GM19351 (cell line): ENCODE measurements around the gene MGAT3.
A peak's percentile ranks its signal among the peaks of the same experiment; 100 is the strongest.
"Not testable (repeated sequence)": the region's sequence is repeated elsewhere in the genome, so short reads cannot be mapped to it uniquely, and the experiment has no call there.

Source experiments
- ATAC-seq: cut with Tn5 transposase; IDR thresholded peaks from one replicate; pipeline ENCODE4 v1.9.1; 2021; ENCODE audit warnings: mild to moderate bottlenecking, moderate library complexity; ENCODE audit not compliant: unreplicated experiment

MGAT3 gene

DNA sequence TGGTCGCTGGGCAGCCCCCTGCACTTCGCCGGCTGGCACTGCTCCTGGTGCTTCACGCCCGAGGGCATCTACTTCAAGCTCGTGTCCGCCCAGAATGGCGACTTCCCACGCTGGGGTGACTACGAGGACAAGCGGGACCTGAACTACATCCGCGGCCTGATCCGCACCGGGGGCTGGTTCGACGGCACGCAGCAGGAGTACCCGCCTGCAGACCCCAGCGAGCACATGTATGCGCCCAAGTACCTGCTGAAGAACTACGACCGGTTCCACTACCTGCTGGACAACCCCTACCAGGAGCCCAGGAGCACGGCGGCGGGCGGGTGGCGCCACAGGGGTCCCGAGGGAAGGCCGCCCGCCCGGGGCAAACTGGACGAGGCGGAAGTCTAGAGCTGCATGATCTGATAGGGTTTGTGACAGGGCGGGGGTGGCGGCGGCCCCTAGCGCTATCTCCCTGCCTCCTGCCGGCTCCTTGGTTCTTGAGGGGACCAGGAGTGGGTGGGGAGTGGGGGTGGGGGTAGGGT is 31.8 kb downstream of the MGAT3 start:
- no peak for ATAC-seq

DNA sequence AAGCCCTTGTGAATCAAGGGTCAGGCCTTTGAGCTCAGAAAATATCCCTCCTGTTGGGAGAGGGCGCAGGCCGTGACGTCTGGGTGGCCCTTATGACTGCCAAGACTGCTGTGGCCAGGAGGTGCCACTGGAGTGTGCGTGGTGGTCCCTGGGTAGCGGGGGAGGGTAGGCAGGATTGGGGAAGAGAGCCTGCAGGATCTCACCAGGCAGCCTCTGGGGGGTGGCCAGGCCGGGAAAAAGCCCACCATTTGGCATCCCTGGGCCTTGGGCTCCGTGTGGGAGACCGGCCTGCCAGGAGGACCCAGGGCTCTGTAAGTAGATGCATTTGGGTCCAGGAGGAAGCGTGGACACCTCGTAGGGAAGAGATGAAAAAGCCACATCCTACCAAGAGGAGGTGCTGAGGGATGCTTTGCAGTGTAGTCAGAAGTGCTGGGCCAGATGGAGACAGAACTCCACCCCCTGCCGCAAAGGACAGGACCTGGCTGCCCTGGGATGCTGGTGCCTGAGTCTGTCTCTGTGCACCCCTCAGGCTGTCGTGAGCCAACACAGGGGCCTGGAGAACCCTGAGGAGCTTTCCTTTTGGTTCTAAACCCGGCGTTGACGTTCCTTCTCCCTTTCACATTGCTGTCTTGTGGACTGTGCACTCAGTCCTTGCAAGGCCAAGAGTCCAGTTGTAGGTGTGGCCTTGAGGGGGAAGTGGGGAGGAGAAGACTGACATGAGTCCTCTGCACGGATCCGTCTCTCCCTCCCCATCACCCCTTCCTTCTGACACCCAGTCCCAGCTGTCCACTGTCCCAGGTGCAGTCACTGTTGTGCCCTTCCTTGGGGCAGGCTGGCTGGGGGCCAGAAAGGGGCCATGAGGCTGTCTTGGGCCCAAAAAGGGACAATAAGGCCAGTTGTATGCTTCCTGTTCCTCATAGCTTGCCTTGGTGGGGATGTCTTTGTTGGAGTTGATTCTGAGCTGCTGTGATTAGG is 32.6 kb downstream of the MGAT3 start:
- ATAC-seq = no peak

DNA sequence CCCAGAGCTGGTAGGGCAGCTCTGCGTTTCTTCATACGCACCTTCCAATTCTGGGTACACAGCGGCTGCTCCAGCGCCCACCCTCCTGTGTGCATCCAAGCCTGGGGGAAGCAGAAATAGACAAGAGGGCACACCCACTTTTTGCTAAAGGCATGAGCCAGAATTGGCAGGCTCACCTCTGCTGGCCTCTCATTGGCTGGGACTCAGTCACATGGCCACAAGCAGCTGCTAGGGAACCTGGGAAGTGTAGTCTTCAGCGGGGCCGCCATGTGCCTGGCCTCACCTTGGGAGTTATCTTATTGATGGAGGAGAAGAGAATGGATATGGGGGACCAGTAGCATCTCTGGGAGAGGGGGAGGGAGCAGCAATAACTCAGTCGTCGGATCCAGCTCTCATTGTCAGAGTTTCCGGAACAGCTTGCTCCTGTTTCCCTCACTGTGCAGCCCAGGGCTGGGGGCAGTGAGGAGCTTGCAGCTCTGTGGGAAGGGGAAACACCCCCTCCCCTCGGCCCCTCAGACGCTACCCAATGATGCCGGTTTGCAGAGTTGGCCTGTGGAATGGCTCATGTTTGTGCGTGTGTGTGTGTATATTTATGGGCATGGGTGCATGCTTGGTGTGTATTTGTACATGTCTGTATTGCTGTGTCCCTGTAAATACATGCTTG is 33.5 kb downstream of the MGAT3 start:
- peak; percentile 91 for ATAC-seq

DNA sequence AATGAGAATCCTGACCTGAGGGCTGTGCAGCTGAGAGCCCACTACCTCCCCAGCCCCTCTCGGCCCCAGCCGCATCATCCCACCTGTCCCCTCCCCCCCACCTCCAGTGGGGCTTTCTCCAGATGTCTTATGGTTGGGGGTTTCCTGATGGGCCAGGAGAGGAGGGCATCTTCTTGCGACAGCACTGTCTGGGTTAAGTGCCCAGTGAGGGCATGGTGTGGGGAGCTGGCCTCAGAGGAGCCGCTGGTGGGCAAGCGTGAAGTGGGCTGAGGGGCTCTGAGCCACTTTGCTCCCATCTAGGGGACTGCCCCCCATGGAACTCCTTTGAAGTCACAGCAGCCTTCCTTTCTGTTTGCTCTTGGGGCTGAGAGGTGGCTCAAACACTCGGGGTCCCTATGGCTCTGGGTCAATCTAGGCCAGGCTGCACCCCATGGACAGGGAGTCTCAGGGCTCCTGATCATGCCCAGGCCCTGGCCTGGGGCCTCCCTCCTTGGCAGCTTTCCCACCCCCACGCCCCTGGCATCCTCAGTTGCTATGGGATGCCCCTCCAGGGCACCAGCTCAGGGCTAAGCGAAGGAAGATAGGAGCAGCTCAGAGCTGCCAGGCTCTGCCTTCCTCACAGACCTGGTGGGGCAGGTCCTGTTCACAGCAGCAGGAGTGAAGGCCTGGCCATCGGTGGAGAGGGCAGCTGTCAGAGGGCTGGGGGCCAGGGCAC is 34.3 kb downstream of the MGAT3 start:
- no peak for ATAC-seq

DNA sequence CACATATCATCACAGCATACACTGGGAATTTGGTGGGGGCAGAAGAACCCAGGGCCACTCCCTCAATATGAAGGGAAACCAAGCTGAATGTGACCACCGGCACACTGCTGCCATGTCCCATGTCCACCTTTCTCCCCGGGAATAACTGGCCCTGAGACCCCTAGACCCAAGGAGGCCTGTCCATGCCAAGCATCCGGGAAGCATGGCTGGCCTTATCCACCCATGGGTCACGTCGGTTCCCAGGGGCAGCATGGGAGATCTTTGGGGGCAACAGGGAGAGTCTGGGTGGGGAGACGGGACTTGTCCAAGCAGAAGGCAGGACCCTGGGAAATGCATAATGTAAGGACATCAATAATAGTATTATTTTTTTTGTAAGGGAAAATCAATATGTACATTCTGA is 34.9 kb downstream of the MGAT3 start:
- no peak for ATAC-seq

DNA sequence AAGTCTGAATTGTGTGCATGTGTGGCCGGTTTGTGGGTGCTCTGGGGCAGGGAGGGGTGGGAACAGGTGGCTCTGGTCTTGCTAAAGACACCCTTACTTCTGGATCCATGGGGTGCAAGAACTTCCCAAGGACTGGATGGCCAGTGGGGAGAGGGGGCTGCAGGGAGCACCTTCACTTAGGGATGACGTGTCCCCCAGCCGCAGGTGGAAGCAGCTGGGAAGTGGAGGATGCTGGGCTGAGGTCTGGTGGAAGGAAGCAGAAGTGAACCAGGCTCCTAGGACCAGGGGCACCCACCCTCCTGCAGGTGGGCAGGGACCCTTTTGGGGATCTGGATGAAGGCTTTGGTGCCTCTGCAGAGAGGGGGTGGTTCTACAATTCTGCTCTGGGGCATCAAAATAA is 35.4 kb downstream of the MGAT3 start:
- ATAC-seq = no peak

DNA sequence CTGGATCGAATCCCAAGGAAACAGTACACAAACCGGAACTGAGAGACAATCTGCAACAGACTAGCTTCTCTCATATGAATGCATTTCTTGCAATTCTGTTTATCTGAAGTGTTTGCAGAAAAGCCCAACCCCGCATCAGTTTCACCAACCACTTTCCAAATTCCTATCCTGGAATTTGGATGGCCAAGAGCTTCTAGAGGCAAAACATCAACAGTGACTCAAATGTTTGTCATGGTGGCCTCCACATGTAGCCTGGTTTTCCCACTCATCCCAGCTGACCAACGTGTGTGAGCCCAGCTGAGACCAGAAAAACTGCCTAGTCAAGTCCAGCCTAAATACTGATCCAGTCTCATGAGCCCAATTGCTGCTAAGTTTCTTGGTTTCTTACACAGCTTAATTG is 36.9 kb downstream of the MGAT3 start:
- ATAC-seq = no peak

DNA sequence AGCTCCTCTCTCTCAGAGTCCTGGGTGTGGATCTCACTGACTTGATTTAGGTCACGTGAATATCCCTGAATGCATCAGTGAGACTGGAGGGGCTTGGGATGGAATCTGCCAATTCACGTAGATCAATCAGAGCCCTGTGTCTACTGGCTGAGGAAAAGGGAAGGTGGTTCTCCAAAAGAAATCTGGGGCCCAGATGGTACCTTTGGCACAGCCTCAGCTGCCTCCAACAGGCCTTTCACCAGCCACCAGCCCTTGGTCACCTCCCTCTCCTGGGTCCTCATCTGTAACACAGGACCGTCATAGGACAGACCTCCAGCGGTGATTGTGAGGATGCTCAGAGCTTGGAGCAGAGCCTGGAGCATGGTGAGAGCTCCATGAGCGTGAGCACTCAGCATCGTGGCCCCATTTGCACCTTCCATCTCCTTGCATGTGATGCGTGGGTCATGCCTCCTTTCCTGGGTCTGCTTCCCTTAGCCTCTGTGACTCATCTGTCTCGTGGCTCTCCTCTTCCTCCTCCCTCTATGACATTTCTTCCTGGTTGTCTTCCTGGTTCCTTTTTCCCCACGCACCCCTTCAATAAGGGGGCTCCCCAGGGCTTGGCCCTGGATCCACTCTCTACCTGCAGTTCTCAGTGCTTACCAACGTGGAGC is 37.8 kb downstream of the MGAT3 start:
- no peak for ATAC-seq

DNA sequence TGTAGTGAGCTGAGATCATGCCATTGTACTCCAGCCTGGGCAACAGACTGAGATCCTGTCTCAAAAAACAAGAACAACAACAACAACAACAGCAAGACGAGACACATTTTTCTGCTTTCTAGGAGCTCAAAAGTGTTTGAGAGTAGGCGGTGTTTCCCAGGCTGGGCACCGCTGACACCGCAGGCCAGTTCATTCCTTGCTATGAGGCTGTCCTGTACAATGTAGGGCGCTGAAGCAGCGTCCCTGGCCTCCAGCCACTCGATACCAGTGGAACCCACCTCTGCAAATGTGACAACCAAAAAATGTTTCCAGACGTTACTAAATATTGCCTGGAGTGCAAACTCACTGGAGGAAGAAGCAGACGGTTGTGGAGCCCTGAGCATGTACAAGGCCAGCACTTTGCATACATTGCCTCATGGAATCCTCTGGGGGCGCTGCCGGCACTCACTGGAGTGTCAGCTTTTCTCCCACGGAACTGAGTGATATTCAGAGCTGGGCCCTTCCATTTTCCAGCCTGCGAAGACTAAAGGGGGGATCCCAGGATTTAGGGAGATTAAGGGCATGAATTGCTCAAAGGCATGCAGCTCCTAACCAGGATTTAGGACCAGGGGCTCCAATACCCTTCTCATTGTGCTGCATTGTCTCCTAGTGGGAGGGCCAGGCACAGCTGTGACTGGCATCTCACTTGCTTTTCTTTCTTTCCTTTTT is 39.5 kb downstream of the MGAT3 start:
- ATAC-seq = no peak

DNA sequence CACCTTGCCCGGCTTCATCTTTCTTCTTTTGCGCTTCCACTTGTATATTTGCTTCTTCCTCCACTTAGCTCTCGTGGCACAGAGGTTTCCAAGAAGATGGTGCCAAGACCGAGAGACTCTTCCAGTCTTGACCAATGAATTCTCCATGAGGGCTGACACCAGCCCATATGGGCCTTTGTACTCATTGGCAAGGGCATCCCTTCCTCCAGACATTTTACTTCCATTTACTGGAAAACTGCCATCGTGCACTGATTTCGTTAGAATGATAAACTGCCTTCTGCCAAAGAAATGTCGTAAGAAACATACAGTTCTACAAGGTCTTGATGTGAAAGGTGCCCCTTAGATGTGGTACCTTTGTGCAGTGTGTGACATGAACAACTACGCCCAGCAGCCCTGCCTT is 40.6 kb downstream of the MGAT3 start:
- ATAC-seq = no peak

DNA sequence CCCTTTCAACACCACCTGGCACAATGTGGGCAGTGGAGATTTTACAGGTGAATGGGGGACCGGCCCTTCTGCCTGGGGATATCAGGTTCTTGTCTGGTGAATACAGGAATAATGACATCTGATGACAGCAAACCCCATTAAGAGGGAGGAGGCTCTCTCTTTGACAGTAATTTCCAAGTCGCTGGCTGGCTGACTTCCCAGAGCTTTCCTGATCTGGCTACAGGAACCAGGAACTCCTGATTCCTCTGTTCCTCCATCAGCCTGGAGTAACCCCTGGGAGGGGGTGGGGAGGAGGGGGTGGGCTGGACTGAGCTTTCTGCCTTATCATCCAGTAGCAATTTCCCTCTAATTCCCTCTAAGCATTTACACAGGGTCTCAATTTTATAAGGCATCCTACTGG is 41.6 kb downstream of the MGAT3 start:
- ATAC-seq = no peak

DNA sequence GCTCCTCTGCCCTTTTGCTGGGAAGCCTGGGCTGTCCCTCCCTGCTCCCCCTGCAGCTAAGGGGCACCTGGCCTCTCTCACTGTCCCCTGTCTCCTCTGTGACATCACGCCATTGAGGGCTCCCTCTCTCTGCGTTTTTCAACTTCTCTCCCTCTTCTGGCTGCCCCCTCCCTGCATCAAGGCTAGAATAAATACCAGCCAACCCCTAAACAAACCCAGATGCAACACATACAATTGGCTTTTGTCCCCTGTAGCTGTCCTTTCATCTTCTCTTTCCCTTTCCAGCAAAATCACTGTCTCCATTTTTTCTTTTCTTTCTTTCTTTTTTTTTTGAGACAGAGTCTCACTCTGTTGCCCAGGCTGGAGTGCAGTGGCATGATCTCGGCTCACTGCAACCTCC is 42.0 kb downstream of the MGAT3 start:
- ATAC-seq = no peak

DNA sequence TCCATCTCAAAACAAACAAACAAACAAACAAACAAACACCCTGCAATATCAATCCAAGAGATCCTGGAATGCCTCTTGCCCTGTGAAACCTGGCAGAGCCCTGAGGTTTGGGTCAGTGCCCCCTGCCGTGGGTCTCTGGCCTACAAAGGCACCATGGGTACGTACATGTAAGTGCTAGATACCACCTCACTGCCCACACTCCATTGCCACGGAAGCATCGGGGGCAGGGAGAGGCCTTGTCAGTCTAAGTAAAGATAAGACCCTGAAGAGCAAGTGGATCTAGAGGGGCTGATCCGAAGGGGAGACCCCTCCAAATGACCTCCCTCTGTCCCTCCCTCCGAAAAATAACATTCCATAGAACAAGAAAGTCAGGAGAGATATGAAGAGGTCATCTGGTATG is 43.3 kb downstream of the MGAT3 start:
- ATAC-seq = no peak

DNA sequence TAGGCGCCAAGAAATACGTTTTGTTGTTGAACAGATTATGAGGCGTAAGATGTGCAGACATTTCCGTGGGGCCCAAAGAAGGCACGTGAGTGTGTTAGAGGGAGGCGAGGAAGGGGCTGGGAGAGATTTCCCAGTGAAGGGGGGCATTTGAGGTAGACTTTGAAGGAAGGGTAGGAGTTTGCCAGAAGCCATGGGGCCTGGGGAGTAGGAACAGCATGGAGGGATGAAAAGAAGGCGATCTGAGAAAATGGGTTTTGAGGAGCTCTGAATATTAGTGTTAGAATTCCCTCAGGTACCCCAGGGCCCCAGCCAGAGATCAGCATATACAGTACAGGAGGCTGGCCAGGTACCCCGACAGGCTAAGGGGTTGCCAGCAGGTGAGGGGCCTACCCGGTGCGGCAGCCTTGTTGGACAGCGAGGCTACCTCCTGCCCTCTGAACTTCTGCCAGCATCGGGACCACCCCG is 44.9 kb downstream of the MGAT3 start:
- peak; percentile 10 for ATAC-seq

DNA sequence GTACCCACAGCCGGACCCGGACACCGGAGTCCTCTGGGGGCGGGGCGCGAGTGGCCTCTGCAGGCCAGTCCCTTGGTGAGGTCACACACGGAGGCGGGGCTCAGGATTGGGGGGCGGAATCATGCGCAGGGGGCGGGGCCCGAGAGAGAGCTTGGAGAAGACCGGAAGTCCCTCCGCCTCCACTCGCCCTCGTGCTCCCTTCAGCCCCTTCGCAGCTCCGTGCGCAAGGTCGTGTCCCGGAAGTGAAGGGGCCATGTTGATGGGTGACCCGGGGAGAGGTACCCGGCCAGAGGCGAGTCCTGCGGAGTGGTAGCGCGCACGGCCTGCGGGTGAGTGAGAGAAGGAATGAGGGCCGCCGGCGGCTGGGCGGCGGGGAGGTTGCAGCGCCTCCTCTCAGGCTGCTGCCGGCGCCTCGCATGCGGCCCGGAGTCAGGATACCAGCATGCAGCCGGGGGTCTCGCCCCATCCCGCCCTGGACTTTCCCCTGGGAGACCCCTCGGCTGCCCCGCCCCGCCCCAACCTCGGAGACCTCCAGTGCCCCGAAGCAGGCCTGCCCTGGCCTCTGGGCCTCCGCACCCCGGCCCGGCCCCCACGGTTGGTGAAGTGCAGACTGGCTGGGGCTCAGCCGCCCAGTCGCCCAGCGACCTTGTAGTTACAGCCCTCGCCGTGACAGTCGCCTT is 45.4 kb downstream of the MGAT3 start, which contains the start of gene MIEF1:
Gene MIEF1 (plus strand): TSS at position 182 of the 680 bp plus-strand sequence. CDS start 9,005 bp downstream, outside the sequence.
- ATAC-seq = peak; percentile 98

DNA sequence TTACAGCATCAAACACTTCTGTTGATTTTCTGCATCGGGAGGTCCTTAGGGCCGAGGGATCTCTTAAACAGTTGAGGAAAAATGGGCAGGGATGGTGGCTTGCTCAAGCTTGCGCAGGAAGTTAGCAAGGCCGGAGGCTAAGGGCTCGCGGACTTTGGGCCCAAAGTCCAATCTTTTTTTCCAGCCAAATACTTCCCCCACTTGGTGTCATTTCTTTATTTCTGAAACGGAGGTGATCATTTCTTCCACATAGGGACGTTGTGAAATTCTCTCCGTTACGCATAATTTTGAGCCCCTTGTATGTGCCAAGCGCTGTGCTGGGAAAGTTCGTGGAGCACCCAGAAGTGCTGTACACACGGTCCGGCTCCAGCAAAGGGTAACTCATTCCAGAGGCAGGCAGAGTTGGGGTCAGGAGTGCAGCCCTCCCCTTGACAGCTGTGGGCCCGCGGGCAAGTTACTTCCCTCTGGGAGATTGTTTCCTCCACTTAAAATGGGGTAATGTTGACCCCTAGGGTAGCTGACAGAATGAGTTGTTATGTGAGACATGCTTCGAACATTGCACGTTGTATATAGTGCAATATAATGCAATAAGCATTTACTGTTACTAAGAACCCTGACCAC is 46.1 kb downstream of the MGAT3 start:
- no peak for ATAC-seq

DNA sequence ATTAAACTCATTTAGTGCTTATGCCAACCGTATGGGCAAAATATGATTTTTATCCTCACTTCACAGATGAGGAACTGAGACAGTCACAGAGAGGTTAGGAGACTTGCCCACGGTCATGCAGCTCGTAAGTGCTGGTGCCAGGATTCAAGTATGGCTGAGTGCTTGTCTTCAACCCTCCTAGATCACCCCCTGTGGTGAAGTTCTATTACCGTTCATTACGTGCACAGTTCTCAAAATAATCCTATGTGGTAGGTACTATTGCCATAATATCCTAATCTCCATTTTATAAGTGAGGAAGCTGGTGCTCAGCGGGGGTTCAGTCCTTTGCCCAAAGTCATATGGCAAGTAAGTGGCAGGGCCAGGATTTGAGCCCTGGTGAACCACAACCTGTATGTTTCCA is 46.8 kb downstream of the MGAT3 start:
- ATAC-seq = no peak

DNA sequence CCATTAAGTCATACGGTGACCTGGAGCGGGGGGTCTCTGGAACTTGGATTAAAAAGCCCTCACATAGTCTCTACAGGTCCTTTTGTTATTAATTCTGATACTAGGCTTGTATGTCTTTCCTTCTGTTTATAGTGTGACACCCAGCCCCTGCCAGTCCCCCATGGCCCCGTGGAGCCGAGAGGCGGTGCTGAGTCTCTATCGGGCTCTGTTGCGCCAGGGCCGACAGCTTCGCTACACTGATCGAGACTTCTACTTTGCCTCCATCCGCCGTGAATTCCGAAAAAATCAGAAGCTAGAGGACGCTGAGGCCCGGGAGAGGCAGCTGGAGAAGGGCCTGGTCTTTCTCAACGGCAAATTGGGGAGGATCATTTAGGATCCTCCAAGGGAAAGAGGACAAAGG is 47.3 kb downstream of the MGAT3 start:
- no peak for ATAC-seq

DNA sequence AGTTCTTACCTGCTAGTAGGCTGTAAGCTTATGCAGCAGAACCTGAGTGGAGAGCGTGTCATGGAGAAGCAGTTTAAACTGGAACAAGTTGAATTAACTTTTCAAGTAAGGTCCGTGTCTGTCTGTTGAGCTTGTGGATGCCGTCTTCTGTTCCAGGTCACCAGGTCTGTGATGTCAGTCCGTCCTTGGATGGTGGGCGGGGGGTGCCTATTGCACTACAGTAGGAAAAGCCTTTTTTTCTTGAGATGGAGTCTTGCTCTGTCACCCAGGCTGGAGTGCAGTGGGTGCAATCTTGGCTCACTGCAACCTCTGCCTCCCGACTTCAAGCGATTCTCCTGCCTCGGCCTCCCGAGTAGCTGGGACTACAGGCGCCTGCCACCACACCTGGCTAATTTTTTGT is 50.2 kb downstream of the MGAT3 start:
- not testable (repeated sequence) for ATAC-seq
